ENCODE data around the gene MMP14.
A peak's percentile ranks its signal among the peaks of the same experiment; 100 is the strongest.
"Not testable (repeated sequence)": the region's sequence is repeated elsewhere in the genome, so short reads cannot be mapped to it uniquely, and the experiment has no call there.

MMP14 gene

GRCh38 chr14:22842211-22843122 lies 6.1 kb downstream of the MMP14 start:
- DNase-seq = no peak

- no peak for DNase-seq
Measured at GRCh38 chr14:22843123-22843925, 6.9 kb downstream of the MMP14 start.

- no peak for DNase-seq
Measured at GRCh38 chr14:22844221-22845102, 8.1 kb downstream of the MMP14 start.

GRCh38 chr14:22845103-22845394 lies 8.7 kb downstream of the MMP14 start:
- no peak for DNase-seq

GRCh38 chr14:22845821-22846625 lies 9.6 kb downstream of the MMP14 start:
- DNase-seq = no peak

GRCh38 chr14:22846811-22847307 lies 10.5 kb downstream of the MMP14 start:
- DNase-seq = no peak

- DNase-seq = no peak
Measured at GRCh38 chr14:22847661-22848341, 11.4 kb downstream of the MMP14 start.

- no peak for DNase-seq
Measured at GRCh38 chr14:22848351-22849164, 12.2 kb downstream of the MMP14 start.

GRCh38 chr14:22849212-22849819 lies 12.9 kb downstream of the MMP14 start:
- no peak for DNase-seq

- no peak for DNase-seq
Measured at GRCh38 chr14:22850944-22851764, 14.8 kb downstream of the MMP14 start.

- DNase-seq = not testable (repeated sequence)
Measured at GRCh38 chr14:22852178-22852577, 15.8 kb downstream of the MMP14 start.

GRCh38 chr14:22852599-22852939 lies 16.2 kb downstream of the MMP14 start:
- DNase-seq = no peak

- DNase-seq = peak; percentile 93
Measured at GRCh38 chr14:22852940-22853767, 16.8 kb downstream of the MMP14 start.

- not testable (repeated sequence) for DNase-seq
Measured at GRCh38 chr14:22854296-22854695, 17.9 kb downstream of the MMP14 start.

GRCh38 chr14:22854963-22855724 lies 18.8 kb downstream of the MMP14 start:
- no peak for DNase-seq

GRCh38 chr14:22856428-22856827 lies 20.0 kb downstream of the MMP14 start:
- DNase-seq = no peak

GRCh38 chr14:22860377-22860776 lies 24.0 kb downstream of the MMP14 start:
- DNase-seq = not testable (repeated sequence)
